OCI-LY7 (cell line): ENCODE data around the gene FAM114A1. TPM values are rescaled to one million over a fixed set of nuclear protein-coding genes. Genes with fewer than 3 reads are reported as not detected.

Experiments used
- BruUV-seq: library from RNA; stranded (reverse); fragments of 400-500 nt; replicated peaks from 2 replicates; lab custom pipeline; 2021; lab: Mats Ljungman, UMichigan
- CTCF ChIA-PET: fragments of 300-600 bp; sonication (Branson Sonifier 250); formaldehyde crosslinking; loops from one replicate; lab custom pipeline; 2022; ENCODE audit warnings: antibody characterized with exemption; ENCODE audit not compliant: unreplicated experiment; lab: Charles Lee
- POLR2A ChIA-PET: fragments of 300-600 bp; sonication (Branson Sonifier 250); formaldehyde crosslinking; loops from one replicate; lab custom pipeline; 2022; ENCODE audit warnings: antibody characterized with exemption; lab: Charles Lee
- DNase-seq: peaks from one replicate; pipeline ENCODE4 v3.0.0-alpha.2; 2015; ENCODE audit warnings: low spot score
- H2AFZ ChIP-seq: fragments of 200-600 bp; sonication (generic), shearing (Covaris generic); 2 replicates; pipeline ENCODE4 v1.6.1; 2014; ENCODE audit warnings: mild to moderate bottlenecking, antibody characterized with exemption, low read length, moderate library complexity
- H3K27ac ChIP-seq: fragments of 200-600 bp; sonication (generic); 2 replicates; pipeline ENCODE4 v1.5.1; 2014; ENCODE audit warnings: mixed run types, low read depth, mild to moderate bottlenecking, moderate library complexity, low read length, inconsistent platforms; ENCODE audit not compliant: poor library complexity, severe bottlenecking
- H3K36me3 ChIP-seq: fragments of 200-600 bp; sonication (generic); 2 replicates; pipeline ENCODE4 v1.6.1; 2014; ENCODE audit warnings: mild to moderate bottlenecking, antibody characterized with exemption, low read length, moderate library complexity, mixed read lengths; ENCODE audit not compliant: insufficient read depth
- H3K4me1 ChIP-seq: fragments of 200-600 bp; sonication (generic); 2 replicates; pipeline ENCODE4 v1.5.1; 2014; ENCODE audit warnings: mild to moderate bottlenecking, low read length; ENCODE audit not compliant: insufficient read depth, poor library complexity, severe bottlenecking
- H3K4me2 ChIP-seq: fragments of 200-600 bp; sonication (generic); 2 replicates; pipeline ENCODE4 v1.6.1; 2014; ENCODE audit warnings: mild to moderate bottlenecking, low read length
- H3K4me3 ChIP-seq: fragments of 200-600 bp; sonication (generic); 2 replicates; pipeline ENCODE4 v1.5.1; 2014; ENCODE audit warnings: mild to moderate bottlenecking, low read depth, low read length; ENCODE audit not compliant: poor library complexity, severe bottlenecking
- H3K79me2 ChIP-seq: fragments of 200-600 bp; sonication (generic); 2 replicates; pipeline ENCODE4 v1.6.1; 2016; ENCODE audit warnings: low read depth, mild to moderate bottlenecking, low read length, moderate library complexity, mixed read lengths; ENCODE audit not compliant: insufficient read depth
- H3K9me2 ChIP-seq: fragments of 200-600 bp; sonication (generic); 2 replicates; pipeline ENCODE4 v1.6.1; 2016; ENCODE audit warnings: mild to moderate bottlenecking, low read length, mixed read lengths; ENCODE audit not compliant: insufficient read depth
- H3K9me3 ChIP-seq: fragments of 200-600 bp; sonication (generic); 2 replicates; pipeline ENCODE4 v1.6.1; 2014; ENCODE audit warnings: mild to moderate bottlenecking, mixed run types, low read length, mixed read lengths
- H4K20me1 ChIP-seq: fragments of 200-600 bp; sonication (generic); 2 replicates; pipeline ENCODE4 v1.6.1; 2014; ENCODE audit warnings: mild to moderate bottlenecking, antibody characterized with exemption, low read length, moderate library complexity, mixed read lengths; ENCODE audit not compliant: insufficient read depth
- EZH2phosphoT487 ChIP-seq: fragments of 200-600 bp; sonication (generic); IDR thresholded peaks from 2 replicates; pipeline ENCODE4 v1.6.1; 2018; ENCODE audit warnings: low read depth, borderline replicate concordance, mild to moderate bottlenecking, mixed run types, antibody characterized with exemption, low read length, moderate library complexity, mixed read lengths
- intact Hi-C: fragments of 100-400 bp; cut with micrococcal nuclease; formaldehyde crosslinking; loops from one replicate; pipeline ENCODE4 v1.10.0; 2022; ENCODE audit not compliant: unreplicated experiment
- total RNA-seq, 2 experiments: library from RNA; depleted of rRNA in 1 of 2; stranded (reverse); fragments of >200 nt in 1 of 2; shearing (Covaris generic) in 1 of 2; gene quantifications; 2 replicates each; pipeline ENCODE4 v1.2.3, GENCODE V29; 2014 to 2022
- TF ChIP-seq, protein P1 (sequence below): fragments of 200-600 bp; sonication (generic); conservative IDR thresholded peaks from 2 replicates; pipeline ENCODE4 v1.5.1; 2014; ENCODE audit warnings: mild to moderate bottlenecking, antibody characterized with exemption, low read length, moderate library complexity, mixed read lengths

FAM114A1 gene
- total RNA-seq, 2 experiments from 2014 or later = not detected

DNA sequence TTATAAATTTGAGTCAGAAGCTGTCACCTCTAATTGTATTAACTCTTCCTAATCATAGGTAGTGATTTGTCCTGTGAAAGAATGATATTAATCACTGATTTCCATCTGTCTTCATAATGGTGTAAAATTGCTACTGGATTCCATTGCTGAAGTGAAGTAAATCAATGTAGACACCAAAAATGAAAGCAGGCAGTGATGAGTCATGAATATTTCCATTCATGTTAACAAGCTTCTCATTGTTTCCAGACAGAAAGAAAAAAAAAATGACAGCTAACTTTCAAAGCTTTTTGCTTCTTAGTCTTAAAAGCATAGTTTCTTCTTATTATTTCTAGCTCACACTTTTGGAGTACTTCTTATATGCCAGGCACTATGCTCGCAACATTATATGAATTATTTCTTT lies 21.5 kb downstream of the FAM114A1 start:
- DNase-seq = no peak
- Histone ChIP-seq H3K36me3 (no peaks in the 10 kb centered on the region), H4K20me1 (no peaks in the 10 kb centered on the region), H3K79me2 (no peaks in the 10 kb centered on the region), H3K9me2 (no peaks in the 10 kb centered on the region), H3K27ac (no peak overlapping the region), H3K4me1 (no peaks in the 10 kb centered on the region), H3K4me3 (no peak overlapping the region), H3K4me2 (no peak overlapping the region), H2AFZ (no peak overlapping the region), H3K9me3 (no peaks in the 10 kb centered on the region)
- POLR2A ChIA-PET = interaction anchor here (0.7 to 2.6 kb wide), 8 partner anchors 8 to 539 kb away, joined by 3 to 13 read pairs (median 4); no protein-coding TSS in a partner anchor
- CTCF ChIA-PET = interaction anchor here (0.6 kb wide), 1 partner anchor 12 kb away, joined by 3 read pairs; no protein-coding TSS in a partner anchor
- TF ChIP-seq, protein P1, sequence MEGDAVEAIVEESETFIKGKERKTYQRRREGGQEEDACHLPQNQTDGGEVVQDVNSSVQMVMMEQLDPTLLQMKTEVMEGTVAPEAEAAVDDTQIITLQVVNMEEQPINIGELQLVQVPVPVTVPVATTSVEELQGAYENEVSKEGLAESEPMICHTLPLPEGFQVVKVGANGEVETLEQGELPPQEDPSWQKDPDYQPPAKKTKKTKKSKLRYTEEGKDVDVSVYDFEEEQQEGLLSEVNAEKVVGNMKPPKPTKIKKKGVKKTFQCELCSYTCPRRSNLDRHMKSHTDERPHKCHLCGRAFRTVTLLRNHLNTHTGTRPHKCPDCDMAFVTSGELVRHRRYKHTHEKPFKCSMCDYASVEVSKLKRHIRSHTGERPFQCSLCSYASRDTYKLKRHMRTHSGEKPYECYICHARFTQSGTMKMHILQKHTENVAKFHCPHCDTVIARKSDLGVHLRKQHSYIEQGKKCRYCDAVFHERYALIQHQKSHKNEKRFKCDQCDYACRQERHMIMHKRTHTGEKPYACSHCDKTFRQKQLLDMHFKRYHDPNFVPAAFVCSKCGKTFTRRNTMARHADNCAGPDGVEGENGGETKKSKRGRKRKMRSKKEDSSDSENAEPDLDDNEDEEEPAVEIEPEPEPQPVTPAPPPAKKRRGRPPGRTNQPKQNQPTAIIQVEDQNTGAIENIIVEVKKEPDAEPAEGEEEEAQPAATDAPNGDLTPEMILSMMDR = no peak
- TF ChIP-seq EZH2phosphoT487 = no peak
- intact Hi-C loops = no loop called here
- no TSS peak for BruUV-seq

DNA sequence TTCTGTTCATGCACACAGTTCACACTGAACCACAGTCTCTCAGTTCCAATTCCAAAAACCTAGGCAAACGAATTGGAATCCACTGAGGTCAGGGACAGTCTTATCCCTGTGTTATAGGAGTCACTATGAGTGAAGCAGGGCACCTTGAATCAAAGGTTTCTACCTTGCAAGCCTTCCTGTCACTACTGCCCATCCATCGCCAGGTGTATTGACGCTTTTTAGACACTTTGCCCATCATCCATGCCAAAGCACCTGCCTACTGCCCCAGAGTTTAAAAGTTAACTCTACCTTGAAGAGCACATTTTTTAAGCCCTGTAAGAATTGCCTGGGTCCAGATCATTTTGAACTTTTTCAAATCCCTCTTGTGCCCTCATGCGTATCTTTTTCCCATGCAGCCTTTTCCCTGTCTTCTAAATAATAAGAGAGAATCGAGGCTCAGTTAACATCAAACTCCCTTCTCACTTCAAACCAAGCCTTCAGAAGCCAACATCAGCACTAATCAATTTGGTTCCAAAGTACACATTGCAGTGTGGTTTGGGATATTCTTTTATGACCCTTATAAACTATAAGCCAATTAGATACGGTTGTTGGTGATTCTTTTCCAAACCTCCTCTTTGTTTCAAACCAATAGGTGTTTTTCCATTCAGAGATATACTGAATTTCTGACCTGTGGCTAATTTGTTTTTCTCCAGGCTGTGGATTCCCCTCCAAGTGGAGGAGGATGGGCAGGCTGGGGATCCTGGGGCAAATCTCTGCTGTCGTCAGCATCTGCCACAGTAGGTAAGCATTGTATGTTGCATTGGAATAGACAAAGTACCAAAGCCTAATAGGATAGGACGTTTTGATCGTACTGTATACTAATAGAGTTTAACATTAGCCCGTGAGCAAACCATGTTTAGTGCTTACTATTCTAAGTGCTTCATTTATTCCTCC lies 23.7 kb downstream of the FAM114A1 start:
- Histone ChIP-seq H3K79me2 (no peaks in the 10 kb centered on the region), H3K4me1 (no peaks in the 10 kb centered on the region), H3K4me2 (no peak overlapping the region), H4K20me1 (no peaks in the 10 kb centered on the region), H3K27ac (no peak overlapping the region), H3K9me2 (no peaks in the 10 kb centered on the region), H2AFZ (no peak overlapping the region), H3K36me3 (no peaks in the 10 kb centered on the region), H3K4me3 (no peak overlapping the region), H3K9me3 (no peaks in the 10 kb centered on the region)
- intact Hi-C loops = no loop called here
- no TSS peak for BruUV-seq
- TF ChIP-seq, protein P1 = no peak
- TF ChIP-seq EZH2phosphoT487 = no peak
- CTCF ChIA-PET = no interaction called here
- POLR2A ChIA-PET = interaction anchor here (0.7 to 2.6 kb wide), 6 partner anchors 10 to 729 kb away, joined by 3 to 13 read pairs (median 4); no protein-coding TSS in a partner anchor
- no peak for DNase-seq
